Activated naive CD8-positive, alpha-beta T cell treated with anti-CD3 and anti-CD28 coated beads, Interleukin-2, amount 10 ng/mL, durations not matched to agents 7 days and 5 days (primary cell): ENCODE results near the gene PUM2. TPM values are rescaled to one million over a fixed set of nuclear protein-coding genes. Genes with fewer than 3 reads are reported as not detected.

Experiments
- total RNA-seq, 2 experiments: library from RNA; stranded (reverse); gene quantifications; one replicate each; pipeline ENCODE4 v1.2.3, GENCODE V29; 2021

Gene PUM2
- total RNA-seq, 2 experiments from 2014 or later, result 133 to 134 TPM

Other genes with a start within 250 kb of the PUM2 start
- under 1 TPM in 1 of 2 experiments, not detected in 1; 0.22 TPM for gene SDC1, start 125.7 kb downstream of the PUM2 start, total RNA-seq
- 10 to 100 TPM; 12.1 to 12.7 TPM for gene RHOB, start 96.2 kb upstream of the PUM2 start, total RNA-seq